ENCODE measurements around the gene GABRG3. TPM values are rescaled to one million over a fixed set of nuclear protein-coding genes. Genes with fewer than 3 reads are reported as not detected.

Gene GABRG3
- total RNA-seq, 1 experiment from 2014 or later: 0.15 TPM

- Histone ChIP-seq H3K4ac (ENCODE audit: low read depth, low read length) (no peak overlapping the region; the same call in 1 of the 2 replicates), H3K56ac (ENCODE audit: insufficient read length, low read depth, low read length) (no peak overlapping the region), H3K23me2 (ENCODE audit: insufficient read length, low read depth, low read length, poor library complexity, severe bottlenecking) (no peaks in the 10 kb centered on the region), H4K91ac (ENCODE audit: insufficient read length, low read depth, low read length) (no peak overlapping the region), H3K23ac (ENCODE audit: insufficient read length, low read depth, low read length) (no peak overlapping the region), H3K18ac (ENCODE audit: insufficient read length, low read depth, low read length) (no peak overlapping the region), H2AK5ac (ENCODE audit: insufficient read length, low read length) (no peak overlapping the region), H3T11ph (ENCODE audit: low read length) (no peak overlapping the region), H3K4me1 (ENCODE audit: insufficient read depth, low read length) (no peaks in the 10 kb centered on the region), H3K14ac (ENCODE audit: insufficient read depth, low read length) (0 out of 2 replicates have a peak overlapping the region, but pooled peaks have one; percentile 3), H4K5ac (ENCODE audit: insufficient read length, low read depth, low read length) (no peak overlapping the region), H3K9me3 (ENCODE audit: control insufficient read depth, low read depth, low read length) (no peaks in the 10 kb centered on the region), H2AFZ (ENCODE audit: low read length) (no peak overlapping the region), H4K20me1 (ENCODE audit: control insufficient read depth, insufficient read depth, insufficient read length) (no peaks in the 10 kb centered on the region), H2BK20ac (ENCODE audit: low read depth, low read length, poor library complexity, severe bottlenecking) (no peak overlapping the region), H2BK12ac (ENCODE audit: insufficient read length, low read depth, low read length) (no peak overlapping the region), H3K27me3 (ENCODE audit: insufficient read depth, low read length) (no peaks in the 10 kb centered on the region), H3K9ac (ENCODE audit: extremely low read depth, insufficient read length, low read length) (no peak overlapping the region), H3K79me2 (ENCODE audit: insufficient read depth, low read length) (no peaks in the 10 kb centered on the region), H2BK5ac (ENCODE audit: insufficient read length, low read length) (no peak overlapping the region), H4K8ac (replicated peaks; ENCODE audit: insufficient read length, low read depth, low read length) (no peak overlapping the region), H3K27ac (ENCODE audit: insufficient read length, low read depth, low read length) (no peak overlapping the region), H3K79me1 (ENCODE audit: insufficient read depth, low read depth, low read length, poor library complexity, severe bottlenecking) (no peaks in the 10 kb centered on the region), H2BK15ac (ENCODE audit: low read depth, low read length) (no peak overlapping the region), H2BK120ac (ENCODE audit: low read depth, low read length, poor library complexity, severe bottlenecking) (no peak overlapping the region), H3K4me2 (ENCODE audit: insufficient read depth, insufficient read length, low read length) (no peak overlapping the region)
- DNase-seq: no peak
- no peaks in the 10 kb centered on the region; a peak in 1 of 7 replicates for H3K36me3 Mint-ChIP-seq (ENCODE audit: insufficient read depth in 1 of 3, low read depth in 3 of 3)
- TF ChIP-seq CTCF (conservative IDR thresholded peaks at IDR 0.05): no peak
- WGBS (ENCODE audit: extremely low coverage, insufficient read length, low lambda C conversion rate): no CpG with 5 or more reads among the region's 6 CpGs
- H3K27ac Mint-ChIP-seq: no peak overlapping the region
- H3K9me3 Mint-ChIP-seq: peaks cover 0 to 2% of the 10 kb centered on the region in 2 experiments; a peak in 1 of 5 replicates
- peaks cover 25 to 28% of the 10 kb centered on the region in 2 experiments for H3K4me1 Mint-ChIP-seq
- peaks cover 4% of the 10 kb centered on the region; the same call in 1 of the 2 replicates for H3K27me3 Mint-ChIP-seq (ENCODE audit: low read depth)
- no peak overlapping the region for H3K4me3 Mint-ChIP-seq
These were observed 528.7 kb downstream of the GABRG3 start for GRCh38 chr15:27499719-27500118.
